ENCODE results near the gene LZTR1. TPM values are rescaled to one million over a fixed set of nuclear protein-coding genes. Genes with fewer than 3 reads are reported as not detected.
A peak's percentile ranks its signal among the peaks of the same experiment; 100 is the strongest.

Gene LZTR1
- total and polyA plus RNA-seq, 8 donors: 43.0 to 71.9 (median 58.3) TPM

DNA sequence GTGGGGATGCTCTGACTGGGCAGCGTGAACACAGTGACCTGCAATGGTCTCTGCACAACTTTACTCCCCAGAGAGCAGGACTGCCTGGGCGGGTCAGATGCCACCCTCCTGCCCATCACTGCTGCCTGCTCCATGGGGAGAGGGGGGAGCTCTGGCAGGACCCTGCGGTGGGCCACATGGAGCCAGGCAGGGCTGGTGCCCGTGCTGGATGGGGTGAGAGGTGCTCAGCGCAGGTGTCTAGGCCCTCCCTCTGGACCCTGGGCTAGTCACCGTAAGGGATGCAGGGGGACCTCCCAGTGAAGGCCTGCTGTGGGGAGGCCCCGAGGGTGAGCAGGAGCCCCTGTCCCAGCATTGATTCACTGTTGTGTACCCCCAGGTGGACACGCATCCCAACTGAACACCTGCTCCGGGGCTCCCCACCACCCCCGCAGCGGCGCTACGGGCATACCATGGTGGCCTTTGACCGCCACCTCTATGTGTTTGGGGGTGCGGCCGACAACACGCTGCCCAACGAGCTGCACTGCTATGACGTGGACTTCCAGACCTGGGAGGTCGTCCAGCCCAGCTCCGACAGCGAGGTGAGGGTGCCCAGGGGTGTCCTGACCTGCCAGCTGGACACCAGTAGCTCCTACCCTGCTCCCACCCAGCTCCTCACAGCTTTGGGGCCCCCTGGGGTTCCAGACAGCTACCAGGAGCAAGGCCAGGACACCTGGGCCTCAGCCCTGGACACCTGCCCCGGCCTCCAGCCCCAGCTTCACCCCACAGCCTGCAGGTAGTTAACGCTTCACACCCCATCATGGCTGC lies 9.4 kb downstream of the LZTR1 start:
- Histone ChIP-seq H3K36me3 (peaks cover 0 to 92% of the 10 kb centered on the region in 2 donors), H3K27ac (no peak overlapping the region), H3K4me3 (no peak overlapping the region), H3K4me1 (no peaks in the 10 kb centered on the region), H3K9me3 (no peaks in the 10 kb centered on the region), H3K27me3 (no peaks in the 10 kb centered on the region)
- DNase-seq (peak in 1 of 4 donors; percentile 77), ATAC-seq (no peak)
- TF ChIP-seq, protein P1, sequence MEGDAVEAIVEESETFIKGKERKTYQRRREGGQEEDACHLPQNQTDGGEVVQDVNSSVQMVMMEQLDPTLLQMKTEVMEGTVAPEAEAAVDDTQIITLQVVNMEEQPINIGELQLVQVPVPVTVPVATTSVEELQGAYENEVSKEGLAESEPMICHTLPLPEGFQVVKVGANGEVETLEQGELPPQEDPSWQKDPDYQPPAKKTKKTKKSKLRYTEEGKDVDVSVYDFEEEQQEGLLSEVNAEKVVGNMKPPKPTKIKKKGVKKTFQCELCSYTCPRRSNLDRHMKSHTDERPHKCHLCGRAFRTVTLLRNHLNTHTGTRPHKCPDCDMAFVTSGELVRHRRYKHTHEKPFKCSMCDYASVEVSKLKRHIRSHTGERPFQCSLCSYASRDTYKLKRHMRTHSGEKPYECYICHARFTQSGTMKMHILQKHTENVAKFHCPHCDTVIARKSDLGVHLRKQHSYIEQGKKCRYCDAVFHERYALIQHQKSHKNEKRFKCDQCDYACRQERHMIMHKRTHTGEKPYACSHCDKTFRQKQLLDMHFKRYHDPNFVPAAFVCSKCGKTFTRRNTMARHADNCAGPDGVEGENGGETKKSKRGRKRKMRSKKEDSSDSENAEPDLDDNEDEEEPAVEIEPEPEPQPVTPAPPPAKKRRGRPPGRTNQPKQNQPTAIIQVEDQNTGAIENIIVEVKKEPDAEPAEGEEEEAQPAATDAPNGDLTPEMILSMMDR (IDR thresholded peaks at IDR 0.05): no peak
- intact Hi-C loops (cut with DNase I): no loop called here

GRCh38 chr22:20992056-20992442 lies 10.0 kb downstream of the LZTR1 start:
- H3K27me3 ChIP-seq: no peaks in the 10 kb centered on the region
- peaks cover 0 to 93% of the 10 kb centered on the region in 2 donors for H3K36me3 ChIP-seq
- ATAC-seq (no peak), DNase-seq (peak in 1 of 4 donors; percentile 51)
- no peaks in the 10 kb centered on the region for H3K4me1 ChIP-seq
- intact Hi-C loops (cut with DNase I): no loop called here
- H3K27ac ChIP-seq: no peak overlapping the region
- H3K9me3 ChIP-seq: no peaks in the 10 kb centered on the region
- H3K4me3 ChIP-seq: no peak overlapping the region
- TF ChIP-seq, protein P1 (IDR thresholded peaks at IDR 0.05): no peak

- H3K36me3 ChIP-seq: peaks cover 0 to 93% of the 10 kb centered on the region in 2 donors
- no peak for ATAC-seq
- intact Hi-C loops (cut with DNase I): no loop called here
Measured at GRCh38 chr22:20992456-20993303, 10.6 kb downstream of the LZTR1 start.

GRCh38 chr22:20993304-20994127 lies 11.4 kb downstream of the LZTR1 start:
- Histone ChIP-seq H3K27me3 (no peaks in the 10 kb centered on the region), H3K4me1 (no peaks in the 10 kb centered on the region), H3K9me3 (no peaks in the 10 kb centered on the region), H3K27ac (no peak overlapping the region), H3K4me3 (no peak overlapping the region), H3K36me3 (peaks cover 0 to 93% of the 10 kb centered on the region in 2 donors)
- ATAC-seq: no peak
- intact Hi-C loops (cut with DNase I): no loop called here
- DNase-seq: peak in 1 of 4 donors; percentile 73
- TF ChIP-seq, protein P1 (IDR thresholded peaks at IDR 0.05): no peak

More at GRCh38 chr22:20992456-20993303, 10.6 kb downstream of the LZTR1 start:
- DNase-seq: peak in 1 of 4 donors; percentile 65
- TF ChIP-seq, protein P1 (IDR thresholded peaks at IDR 0.05): no peak
- Histone ChIP-seq H3K4me1 (no peaks in the 10 kb centered on the region), H3K27me3 (no peaks in the 10 kb centered on the region), H3K4me3 (no peak overlapping the region), H3K9me3 (no peaks in the 10 kb centered on the region), H3K27ac (no peak overlapping the region)

Measured in left lung (tissue), 10 donors.